Measurements from ENCODE around the gene ARHGAP24.

The ARHGAP24 gene

DNA sequence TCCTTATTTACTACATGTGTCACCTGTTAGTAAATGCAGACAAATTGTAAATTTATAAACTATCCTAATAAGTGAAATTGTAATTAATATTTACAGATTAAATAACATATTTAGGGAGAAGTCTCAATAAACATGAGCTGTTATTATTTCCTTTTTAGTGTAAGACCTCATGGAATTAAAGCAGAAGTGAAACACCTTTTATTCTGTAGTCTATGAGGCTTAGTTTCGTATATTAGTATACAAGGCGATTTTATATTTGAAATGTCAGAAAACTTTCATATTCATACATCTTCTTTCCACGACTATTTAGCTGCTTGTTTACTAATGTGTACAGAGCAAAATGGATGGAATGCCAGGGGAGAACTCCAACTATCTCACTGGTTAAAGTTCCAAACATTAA, 414.4 kb downstream of the ARHGAP24 start:
- TF ChIP-seq, protein P1, sequence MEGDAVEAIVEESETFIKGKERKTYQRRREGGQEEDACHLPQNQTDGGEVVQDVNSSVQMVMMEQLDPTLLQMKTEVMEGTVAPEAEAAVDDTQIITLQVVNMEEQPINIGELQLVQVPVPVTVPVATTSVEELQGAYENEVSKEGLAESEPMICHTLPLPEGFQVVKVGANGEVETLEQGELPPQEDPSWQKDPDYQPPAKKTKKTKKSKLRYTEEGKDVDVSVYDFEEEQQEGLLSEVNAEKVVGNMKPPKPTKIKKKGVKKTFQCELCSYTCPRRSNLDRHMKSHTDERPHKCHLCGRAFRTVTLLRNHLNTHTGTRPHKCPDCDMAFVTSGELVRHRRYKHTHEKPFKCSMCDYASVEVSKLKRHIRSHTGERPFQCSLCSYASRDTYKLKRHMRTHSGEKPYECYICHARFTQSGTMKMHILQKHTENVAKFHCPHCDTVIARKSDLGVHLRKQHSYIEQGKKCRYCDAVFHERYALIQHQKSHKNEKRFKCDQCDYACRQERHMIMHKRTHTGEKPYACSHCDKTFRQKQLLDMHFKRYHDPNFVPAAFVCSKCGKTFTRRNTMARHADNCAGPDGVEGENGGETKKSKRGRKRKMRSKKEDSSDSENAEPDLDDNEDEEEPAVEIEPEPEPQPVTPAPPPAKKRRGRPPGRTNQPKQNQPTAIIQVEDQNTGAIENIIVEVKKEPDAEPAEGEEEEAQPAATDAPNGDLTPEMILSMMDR (IDR thresholded peaks at IDR 0.05), result no peak

DNA sequence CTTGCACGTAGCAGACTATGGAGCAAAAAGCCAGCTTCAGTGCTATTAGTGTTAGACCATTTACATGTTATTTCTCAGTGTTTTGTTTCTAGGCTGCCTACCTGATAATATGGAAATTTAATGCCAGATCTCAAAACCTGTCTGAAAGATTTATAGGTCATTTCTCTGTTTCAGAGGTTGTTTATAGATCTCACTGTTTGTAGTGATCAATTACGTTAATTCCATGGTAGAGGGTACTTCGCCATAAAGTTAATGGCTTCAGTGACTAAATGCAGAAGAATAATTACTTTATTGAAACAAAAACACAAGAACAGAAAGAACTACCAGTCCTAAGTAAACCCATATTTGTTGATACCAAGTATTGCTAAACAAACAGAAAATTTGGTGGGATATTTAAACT, 420.8 kb downstream of the ARHGAP24 start:
- TF ChIP-seq, protein P1 (IDR thresholded peaks at IDR 0.05), result no peak

DNA sequence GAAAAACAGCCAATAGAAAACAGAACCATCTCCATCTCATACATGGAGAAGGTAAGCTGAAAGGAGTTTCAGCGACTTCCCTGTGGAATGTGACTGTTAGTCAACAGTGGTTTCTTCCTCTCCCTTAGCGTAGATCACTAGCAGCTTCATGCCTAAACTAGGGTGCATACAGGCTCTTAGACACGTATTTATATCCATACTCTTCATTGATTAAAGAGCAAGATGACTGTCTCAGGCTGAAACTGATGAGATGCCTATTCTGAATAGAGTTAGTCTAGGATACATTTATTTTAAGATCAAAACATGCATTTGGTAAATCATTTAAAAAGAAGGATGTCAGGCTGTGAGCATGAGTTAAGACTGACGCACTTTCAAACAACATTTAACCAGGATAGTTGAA, 423.3 kb downstream of the ARHGAP24 start:
- TF ChIP-seq, protein P1 (IDR thresholded peaks at IDR 0.05), result no peak

DNA sequence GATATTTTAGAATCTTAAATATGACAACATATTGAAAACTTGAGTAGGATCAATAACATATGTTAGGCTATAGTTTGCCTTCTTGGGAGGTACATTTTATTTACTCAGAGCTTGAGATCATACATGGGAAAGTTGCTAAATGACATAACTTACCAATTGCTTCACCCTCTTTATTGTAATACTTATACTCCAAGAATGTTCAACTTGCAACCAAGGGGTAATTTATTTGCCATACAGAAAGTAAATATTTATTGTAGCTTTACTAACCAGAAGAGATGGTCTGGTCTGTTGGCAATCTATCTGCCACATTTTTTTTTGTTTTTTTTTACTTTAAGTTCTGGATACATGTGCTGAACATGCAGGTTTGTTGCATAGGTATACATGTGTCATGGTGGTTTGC, 426.6 kb downstream of the ARHGAP24 start:
- TF ChIP-seq, protein P1 (IDR thresholded peaks at IDR 0.05), result no peak

GRCh38 chr4:85905761-85906160, 430.8 kb downstream of the ARHGAP24 start:
- TF ChIP-seq, protein P1 (IDR thresholded peaks at IDR 0.05), result no peak

DNA sequence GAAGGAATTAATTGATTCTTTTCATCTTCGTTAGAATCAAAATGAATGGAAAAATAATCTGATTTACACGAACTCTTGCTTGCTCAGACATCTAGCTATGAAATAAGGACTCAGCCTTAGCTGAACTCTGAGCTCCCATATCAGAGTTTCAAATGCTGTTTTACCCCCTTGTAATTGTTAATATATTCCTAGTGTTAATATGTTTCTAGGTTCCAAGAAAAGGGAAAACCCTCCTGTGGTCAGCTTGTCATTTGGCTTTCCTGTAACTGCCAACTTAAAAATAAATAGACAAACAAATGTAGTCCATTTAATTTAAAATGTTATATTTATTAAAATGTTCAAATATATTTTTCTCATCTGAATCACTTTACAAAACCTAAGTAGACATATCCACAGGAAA, 432.1 kb downstream of the ARHGAP24 start:
- TF ChIP-seq, protein P1 (IDR thresholded peaks at IDR 0.05), result no peak

GRCh38 chr4:85909851-85910250, 434.9 kb downstream of the ARHGAP24 start:
- TF ChIP-seq, protein P1 (IDR thresholded peaks at IDR 0.05), result no peak

DNA sequence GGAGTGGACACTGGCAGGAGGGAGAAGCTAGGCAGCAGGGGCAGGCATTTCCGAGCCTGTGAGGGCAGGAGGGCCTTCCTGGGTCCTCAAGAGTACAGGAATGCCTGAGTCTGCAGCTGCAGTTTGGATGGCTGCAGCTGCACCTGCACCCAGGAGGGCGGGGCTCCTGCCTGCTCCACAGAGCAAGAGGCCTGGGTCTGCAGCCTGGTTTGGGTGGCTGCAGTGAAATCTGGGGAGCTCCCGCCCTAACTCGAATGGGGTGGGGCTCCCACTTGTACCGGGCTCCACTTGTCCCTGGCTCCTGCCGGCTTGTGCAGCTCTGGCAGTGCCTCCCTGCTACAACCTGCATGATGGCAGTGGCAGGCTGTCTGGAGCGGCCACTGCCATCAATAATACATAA, 436.0 kb downstream of the ARHGAP24 start:
- TF ChIP-seq, protein P1 (IDR thresholded peaks at IDR 0.05), result no peak

All from LNCAP (cell line).